ENCODE data around the gene SPATS1.
A peak's percentile ranks its signal among the peaks of the same experiment; 100 is the strongest.

SPATS1 gene

DNA sequence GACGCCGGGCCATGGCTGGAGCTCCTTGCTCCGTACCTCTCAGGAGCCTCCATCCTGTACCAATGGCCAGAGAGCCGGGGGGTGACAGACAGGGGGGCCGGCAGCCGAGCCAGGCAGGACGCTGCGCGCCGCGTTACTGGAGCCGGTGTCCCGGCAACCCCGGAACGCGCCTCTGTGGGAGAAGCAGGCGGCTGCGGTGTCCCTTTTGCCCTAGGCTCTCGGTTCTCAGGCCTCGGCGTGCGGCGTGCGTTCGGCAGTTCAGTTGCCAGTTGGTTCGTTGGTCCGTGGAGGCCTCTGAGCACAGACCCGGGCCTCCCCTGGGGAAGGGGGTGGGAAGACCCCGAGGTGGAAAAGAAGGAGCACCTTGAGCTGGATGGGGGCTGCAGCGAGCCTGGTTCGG is at the start of gene SPATS1:
SPATS1 (plus strand) TSS at position 162 of the 400 bp plus-strand sequence. CDS start 446 bp downstream, outside the sequence.
- peak; percentile 76 for DNase-seq (ENCODE audit: low spot score)

- no peak for DNase-seq (ENCODE audit: low spot score)
Observed at GRCh38 chr6:44292661-44293365, 49.6 kb upstream of the SPATS1 start.

GRCh38 chr6:44294832-44295791 is 47.3 kb upstream of the SPATS1 start:
- no peak for DNase-seq (ENCODE audit: low spot score)

DNA sequence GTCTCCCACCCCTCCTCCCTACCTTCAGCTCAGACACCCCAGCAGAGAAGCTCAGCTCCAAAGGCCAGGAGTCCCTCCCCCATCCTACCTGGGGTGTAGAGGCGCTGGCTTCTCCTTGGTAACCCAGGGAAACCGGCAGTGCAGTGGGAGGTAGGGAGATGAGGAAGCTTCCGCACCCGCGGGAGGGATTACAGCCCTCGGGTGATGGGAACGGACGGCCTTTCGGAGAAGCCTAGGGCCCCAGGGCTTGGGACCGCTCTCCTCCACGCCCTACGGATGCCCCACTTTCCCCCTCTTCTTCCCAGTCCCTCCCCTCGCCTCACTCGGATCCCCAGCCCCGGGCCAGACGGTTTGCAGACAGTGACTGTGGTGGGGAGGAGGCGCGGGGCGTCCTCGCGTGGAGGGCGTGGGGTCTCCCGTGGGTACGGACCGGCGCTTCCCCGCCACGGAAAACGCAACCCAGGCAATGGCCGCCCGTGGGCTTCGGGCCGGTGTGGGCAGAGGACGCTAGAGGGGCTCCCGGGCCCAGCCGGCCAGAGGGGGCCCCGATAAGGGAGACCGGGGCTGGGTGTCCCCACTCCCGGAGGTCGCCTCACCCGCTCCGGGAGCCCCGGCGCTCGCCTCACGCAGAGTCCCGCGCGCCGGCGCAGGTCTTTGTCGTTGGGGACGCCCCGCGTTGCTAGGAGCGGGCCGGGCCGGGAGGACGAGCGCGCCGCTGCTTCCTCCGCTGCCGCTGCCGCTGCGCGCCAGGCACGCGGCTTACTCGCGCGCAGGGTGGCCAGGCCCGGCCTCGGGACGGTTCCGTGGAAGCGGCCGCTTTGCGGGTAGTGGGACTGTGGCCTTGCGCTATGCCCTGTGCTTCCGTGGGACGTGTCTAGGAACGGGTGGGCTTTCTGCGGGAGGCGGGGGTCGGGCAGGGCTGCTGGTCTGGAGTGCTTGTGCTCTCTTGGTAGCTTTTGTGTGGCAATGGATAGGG is 45.1 kb upstream of the SPATS1 start:
- peak; percentile 81 for DNase-seq (ENCODE audit: low spot score)

DNA sequence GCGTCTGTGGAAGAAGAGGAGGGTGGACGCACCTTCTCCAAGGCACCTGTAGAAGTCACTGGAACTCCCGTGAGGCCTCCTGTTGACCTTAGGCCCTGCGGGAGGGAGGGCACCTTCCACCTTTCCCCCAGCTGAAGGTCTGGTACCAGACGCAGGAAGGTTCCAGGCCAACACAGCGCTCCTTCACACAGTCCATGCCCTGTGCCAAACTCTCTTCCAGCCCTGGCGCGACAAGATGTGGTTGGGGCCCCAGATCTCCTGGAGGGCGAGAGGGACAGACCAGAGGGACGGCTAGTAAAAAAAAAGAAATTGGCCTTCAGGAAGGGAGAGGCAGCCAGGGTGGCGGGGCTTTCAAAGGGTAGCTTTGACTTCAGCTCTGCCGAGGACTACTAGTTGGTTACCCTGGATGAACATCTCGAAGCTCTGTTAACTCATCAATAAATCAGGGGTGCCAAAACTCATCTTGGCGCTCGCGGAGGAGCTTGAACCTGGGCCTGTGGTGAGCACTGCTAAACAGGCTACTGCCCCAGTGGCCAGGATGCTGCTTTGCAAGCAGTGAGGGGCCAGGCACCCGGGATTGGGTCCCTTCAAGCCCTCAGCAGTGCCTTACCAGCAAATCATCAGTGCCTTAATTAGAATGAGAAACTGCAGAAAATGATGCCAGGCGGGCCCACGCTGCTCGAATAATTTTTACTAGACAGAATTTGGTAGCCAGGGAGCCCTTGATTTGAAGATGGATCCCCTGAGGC is 44.2 kb upstream of the SPATS1 start:
- DNase-seq (ENCODE audit: low spot score) = peak; percentile 48

GRCh38 chr6:44298864-44299263 is 43.6 kb upstream of the SPATS1 start:
- DNase-seq (ENCODE audit: low spot score) = no peak

- no peak for DNase-seq (ENCODE audit: low spot score)
Observed at GRCh38 chr6:44300292-44300823, 42.1 kb upstream of the SPATS1 start.

DNA sequence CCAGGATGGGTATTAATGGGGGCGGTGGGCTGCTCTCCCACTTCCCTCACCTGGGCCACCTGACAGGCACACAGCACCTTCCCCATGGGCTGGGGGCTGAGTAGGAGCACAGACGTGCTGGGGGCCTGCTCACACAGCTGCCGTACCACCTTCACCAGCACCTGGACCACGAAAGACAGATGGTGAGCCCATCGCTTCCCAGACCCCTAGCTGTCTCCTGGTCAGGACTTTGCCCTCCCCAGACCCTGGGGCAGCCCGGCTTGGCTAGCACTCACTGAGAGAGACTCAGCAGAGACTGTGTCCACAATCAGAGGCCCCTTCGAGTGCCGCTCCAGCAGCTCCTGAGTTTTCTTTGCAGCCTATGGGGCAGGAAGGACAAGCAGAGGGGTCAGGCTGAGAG is 41.3 kb upstream of the SPATS1 start:
- DNase-seq (ENCODE audit: low spot score) = no peak

- DNase-seq (ENCODE audit: low spot score) = no peak
Observed at GRCh38 chr6:44301782-44302564, 40.5 kb upstream of the SPATS1 start.

DNA sequence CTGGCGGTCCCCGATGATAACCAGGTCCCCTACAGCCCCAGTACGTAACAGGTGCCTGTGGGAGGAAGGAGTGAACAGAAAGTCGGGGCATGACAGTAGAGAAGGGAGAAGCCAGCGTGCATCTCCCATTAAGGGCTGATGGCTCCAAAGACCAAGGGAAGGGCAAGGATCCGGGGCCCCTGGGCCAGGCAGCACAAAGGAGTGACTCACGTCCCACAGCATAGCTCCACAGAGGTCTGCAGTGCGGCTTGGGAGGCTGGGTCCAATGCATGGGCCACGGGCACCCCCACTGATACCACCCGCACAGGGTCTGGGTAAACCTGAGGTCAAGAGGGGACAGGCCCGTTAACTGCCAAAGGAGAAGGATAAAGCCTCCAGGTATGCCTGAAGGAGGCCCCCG is 39.6 kb upstream of the SPATS1 start:
- DNase-seq (ENCODE audit: low spot score) = no peak

DNA sequence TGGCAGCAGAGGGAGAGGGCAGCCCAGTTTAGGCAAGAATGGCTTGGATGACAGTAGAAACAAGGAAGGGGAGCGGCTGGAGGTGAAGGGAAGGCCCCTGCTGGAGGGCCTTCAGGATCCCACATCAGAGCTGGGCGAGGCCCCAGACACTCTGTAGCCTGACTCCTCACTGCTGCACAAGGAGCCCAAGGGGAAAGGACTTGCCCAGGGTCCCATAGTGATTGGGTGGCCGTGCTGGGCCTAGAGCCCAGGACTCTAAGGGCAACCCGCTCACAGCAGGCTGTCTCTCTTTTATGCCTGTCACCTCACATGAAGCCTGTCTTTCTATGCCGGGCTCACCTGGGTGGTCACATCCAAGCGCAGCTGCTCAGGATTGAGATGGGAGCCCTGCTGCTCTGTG is 38.6 kb upstream of the SPATS1 start:
- DNase-seq (ENCODE audit: low spot score) = no peak

- DNase-seq (ENCODE audit: low spot score) = peak; percentile 71
Observed at GRCh38 chr6:44304282-44305199, 37.9 kb upstream of the SPATS1 start.

GRCh38 chr6:44305200-44305725 is 37.2 kb upstream of the SPATS1 start:
- no peak for DNase-seq (ENCODE audit: low spot score)

DNA sequence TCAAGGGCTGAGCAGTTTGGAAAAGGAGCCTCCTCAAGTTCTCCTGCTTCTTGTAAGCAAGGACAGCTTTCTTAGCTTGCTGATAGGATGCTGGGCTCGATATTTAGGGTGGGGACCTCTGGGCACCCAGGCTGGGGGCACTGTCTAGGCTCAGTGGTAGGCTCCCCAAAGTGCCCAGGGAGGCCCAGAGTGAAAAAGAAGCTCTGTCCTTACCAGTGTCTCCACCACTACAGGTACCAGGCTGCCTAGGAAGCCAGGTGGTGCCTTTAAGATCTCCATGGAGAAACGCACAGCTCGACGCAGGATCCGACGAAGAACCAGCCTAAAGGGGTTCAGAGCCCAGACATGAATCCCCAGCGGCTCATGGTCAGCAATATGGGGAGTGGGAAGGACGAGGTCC is 35.7 kb upstream of the SPATS1 start:
- no peak for DNase-seq (ENCODE audit: low spot score)

DNA sequence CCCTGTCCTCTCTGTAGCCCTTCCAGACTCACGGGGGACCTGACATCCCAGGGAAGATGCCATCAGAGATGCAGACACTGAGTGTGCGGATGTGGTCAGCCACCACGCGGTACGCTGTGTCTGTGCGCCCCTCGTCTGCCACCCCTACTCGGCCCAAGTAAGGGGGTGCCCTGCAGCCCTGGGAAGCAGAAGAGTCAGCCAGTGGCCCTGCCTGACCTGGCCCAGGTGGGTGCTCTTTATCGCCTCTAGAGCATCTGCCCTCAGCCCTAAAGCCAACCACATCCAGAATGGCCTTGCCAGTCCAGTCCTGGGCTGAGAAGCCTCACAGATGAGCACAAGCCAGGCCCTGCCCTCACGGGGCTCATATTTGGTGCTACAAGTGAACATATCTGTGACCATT is 35.2 kb upstream of the SPATS1 start:
- no peak for DNase-seq (ENCODE audit: low spot score)

- no peak for DNase-seq (ENCODE audit: low spot score)
Observed at GRCh38 chr6:44309092-44309491, 33.4 kb upstream of the SPATS1 start.

DNA sequence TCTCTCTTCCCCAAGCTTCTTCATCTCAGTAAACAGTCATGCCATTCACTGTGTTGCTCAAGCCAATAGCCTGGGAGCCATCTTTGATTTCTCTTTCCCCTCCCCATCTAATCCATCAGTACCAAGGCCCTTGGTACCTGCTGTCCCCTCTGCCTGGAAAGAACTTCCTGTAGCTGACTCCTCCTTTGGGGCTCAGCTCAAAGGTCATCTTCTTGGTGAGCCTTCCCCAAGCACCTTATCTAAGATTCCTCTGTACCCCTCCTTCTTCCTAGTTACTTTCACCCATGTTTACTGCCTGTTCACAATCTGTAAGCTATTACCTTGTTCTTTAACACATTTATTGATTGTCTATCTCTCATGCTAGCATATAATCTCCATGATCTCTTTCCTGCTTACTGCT is 32.8 kb upstream of the SPATS1 start:
- DNase-seq (ENCODE audit: low spot score) = no peak

GRCh38 chr6:44310241-44310640 is 32.2 kb upstream of the SPATS1 start:
- DNase-seq (ENCODE audit: low spot score) = no peak

- no peak for DNase-seq (ENCODE audit: low spot score)
Observed at GRCh38 chr6:44311304-44311703, 31.1 kb upstream of the SPATS1 start.
